Mesothelial cell of epicardium (in vitro differentiated cells): ENCODE results near the gene PRIMA1. TPM values are rescaled to one million over a fixed set of nuclear protein-coding genes. Genes with fewer than 3 reads are reported as not detected.

Experiments
- DNase-seq, 2 experiments: peaks; one replicate each; pipeline ENCODE4 v3.0.0; 2021; ENCODE audit warnings: low spot score in 2 of 2; ENCODE audit not compliant: unreplicated experiment in 2 of 2
- H3K27ac Mint-ChIP-seq: 2 replicates; pipeline ENCODE4 v1.8.0; 2021; ENCODE audit warnings: mixed read lengths
- H3K27me3 Mint-ChIP-seq: 2 replicates; pipeline ENCODE4 v1.8.0; 2021; ENCODE audit warnings: low read depth, mixed read lengths
- H3K36me3 Mint-ChIP-seq: 2 replicates; pipeline ENCODE4 v1.8.0; 2021; ENCODE audit warnings: mixed read lengths
- H3K4me1 Mint-ChIP-seq: 2 replicates; pipeline ENCODE4 v1.8.0; 2021; ENCODE audit warnings: mixed read lengths
- H3K4me3 Mint-ChIP-seq: 2 replicates; pipeline ENCODE4 v1.8.0; 2021; ENCODE audit warnings: mild to moderate bottlenecking, moderate library complexity, mixed read lengths
- H3K9me3 Mint-ChIP-seq: 2 replicates; pipeline ENCODE4 v1.8.0; 2021; ENCODE audit warnings: mixed read lengths
- CTCF ChIP-seq: fragments of 200-600 bp; sonication (generic); IDR thresholded peaks from one replicate; pipeline ENCODE4 v1.5.0; 2021; ENCODE audit warnings: antibody characterized with exemption; ENCODE audit not compliant: unreplicated experiment
- total RNA-seq: library from RNA; stranded (reverse); gene quantifications from 3 replicates; pipeline ENCODE4 v1.2.1, GENCODE V29; 2021

PRIMA1 gene
- total RNA-seq, 1 donor from 2014 or later, result 2.3 TPM

GRCh38 chr14:93686268-93686667 lies 102.0 kb downstream of the PRIMA1 start:
- no peak for TF ChIP-seq CTCF
- no peak overlapping the region for H3K4me3 Mint-ChIP-seq
- H3K27me3 Mint-ChIP-seq, result peaks cover 43% of the 10 kb centered on the region
- no peak for DNase-seq
- H3K36me3 Mint-ChIP-seq, result no peaks in the 10 kb centered on the region
- H3K9me3 Mint-ChIP-seq, result no peaks in the 10 kb centered on the region
- no peak overlapping the region for H3K27ac Mint-ChIP-seq
- H3K4me1 Mint-ChIP-seq, result peaks cover 15% of the 10 kb centered on the region

- peaks cover 15% of the 10 kb centered on the region for H3K4me1 Mint-ChIP-seq
- H3K4me3 Mint-ChIP-seq, result no peak overlapping the region
- H3K27me3 Mint-ChIP-seq, result peaks cover 35% of the 10 kb centered on the region
- no peaks in the 10 kb centered on the region for H3K9me3 Mint-ChIP-seq
- TF ChIP-seq CTCF, result no peak
- no peak for DNase-seq
- H3K27ac Mint-ChIP-seq, result no peak overlapping the region
- no peaks in the 10 kb centered on the region for H3K36me3 Mint-ChIP-seq
These were observed 103.0 kb downstream of the PRIMA1 start for GRCh38 chr14:93685121-93685895.

DNA sequence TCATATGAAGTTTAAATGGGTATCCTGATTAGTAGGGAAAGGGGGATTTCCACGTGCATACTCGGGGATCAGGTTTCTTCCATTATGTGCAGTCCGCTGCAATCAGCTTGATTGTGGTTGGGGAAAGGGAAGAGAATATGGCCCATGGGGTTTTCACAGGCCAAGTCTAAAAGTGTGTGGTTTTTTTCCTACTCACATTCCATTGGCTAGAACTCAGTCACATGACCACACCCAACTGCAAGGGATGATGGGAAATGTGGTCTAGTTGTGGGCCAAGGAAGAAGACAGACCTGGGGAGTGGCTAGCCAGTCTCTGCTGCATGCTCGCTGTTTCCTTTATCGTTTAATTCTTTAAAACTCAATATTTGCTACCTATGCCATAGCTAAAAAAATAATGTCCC lies 105.1 kb downstream of the PRIMA1 start:
- peaks cover 21% of the 10 kb centered on the region for H3K27me3 Mint-ChIP-seq
- H3K4me3 Mint-ChIP-seq, result no peak overlapping the region
- no peak for DNase-seq
- H3K4me1 Mint-ChIP-seq, result peaks cover 3% of the 10 kb centered on the region
- no peak for TF ChIP-seq CTCF
- H3K27ac Mint-ChIP-seq, result no peak overlapping the region
- H3K9me3 Mint-ChIP-seq, result no peaks in the 10 kb centered on the region
- no peaks in the 10 kb centered on the region for H3K36me3 Mint-ChIP-seq

GRCh38 chr14:93682459-93682858 lies 105.8 kb downstream of the PRIMA1 start:
- Mint-ChIP-seq H3K9me3 (no peaks in the 10 kb centered on the region), H3K27me3 (peaks cover 13% of the 10 kb centered on the region), H3K4me3 (no peak overlapping the region), H3K4me1 (no peaks in the 10 kb centered on the region), H3K27ac (no peak overlapping the region), H3K36me3 (no peaks in the 10 kb centered on the region)
- no peak for DNase-seq
- no peak for TF ChIP-seq CTCF

- Mint-ChIP-seq H3K36me3 (no peaks in the 10 kb centered on the region), H3K4me1 (no peaks in the 10 kb centered on the region), H3K4me3 (no peak overlapping the region), H3K27me3 (peaks cover 10% of the 10 kb centered on the region), H3K27ac (no peak overlapping the region), H3K9me3 (no peaks in the 10 kb centered on the region)
- no peak for DNase-seq
- TF ChIP-seq CTCF, result no peak
These were observed 111.8 kb downstream of the PRIMA1 start for GRCh38 chr14:93676416-93676958.
